T-helper 9 cell (primary cell): Measurements from ENCODE around the gene PIP4K2A.
"Not testable (repeated sequence)": the region's sequence is repeated elsewhere in the genome, so short reads cannot be mapped to it uniquely, and the experiment has no call there.

ENCODE experiments used
- DNase-seq: peaks from one replicate; pipeline ENCODE4 v3.0.0-alpha.2; 2020
- total RNA-seq, 2 donors: gene quantifications; one replicate each; lab custom pipeline; 2026; lab: John Stamatoyannopoulos, UW

The PIP4K2A gene
- 304 to 368 reads per million in 2 donors for total RNA-seq

- DNase-seq: peak; percentile 71
Measured at GRCh38 chr10:22714479-22715289, at the start of gene PIP4K2A. Gene PIP4K2A (minus strand): TSS chr10:22714578. CDS start chr10:22714326, 252 bp downstream.

GRCh38 chr10:22761569-22762220 is 47.3 kb upstream of the PIP4K2A start:
- DNase-seq: no peak

- no peak for DNase-seq
Measured at GRCh38 chr10:22760025-22760424, 45.6 kb upstream of the PIP4K2A start.

- no peak for DNase-seq
Measured at GRCh38 chr10:22758867-22759266, 44.5 kb upstream of the PIP4K2A start.

- no peak for DNase-seq
Measured at GRCh38 chr10:22754296-22754695, 39.9 kb upstream of the PIP4K2A start.

GRCh38 chr10:22753786-22754185 is 39.4 kb upstream of the PIP4K2A start:
- DNase-seq: no peak

GRCh38 chr10:22752272-22752889 is 38.0 kb upstream of the PIP4K2A start:
- no peak for DNase-seq

- no peak for DNase-seq
Measured at GRCh38 chr10:22750131-22750530, 35.8 kb upstream of the PIP4K2A start.

GRCh38 chr10:22744858-22745257 is 30.5 kb upstream of the PIP4K2A start:
- DNase-seq: not testable (repeated sequence)

- no peak for DNase-seq
Measured at GRCh38 chr10:22742678-22743077, 28.3 kb upstream of the PIP4K2A start.

GRCh38 chr10:22741631-22742030 is 27.3 kb upstream of the PIP4K2A start:
- not testable (repeated sequence) for DNase-seq

GRCh38 chr10:22740180-22740579 is 25.8 kb upstream of the PIP4K2A start:
- no peak for DNase-seq

- DNase-seq: no peak
Measured at GRCh38 chr10:22737587-22737986, 23.2 kb upstream of the PIP4K2A start.

GRCh38 chr10:22736134-22736533 is 21.8 kb upstream of the PIP4K2A start:
- DNase-seq: no peak

GRCh38 chr10:22733992-22734391 is 19.6 kb upstream of the PIP4K2A start:
- DNase-seq: no peak

- no peak for DNase-seq
Measured at GRCh38 chr10:22727663-22728062, 13.3 kb upstream of the PIP4K2A start.

GRCh38 chr10:22727112-22727511 is 12.7 kb upstream of the PIP4K2A start:
- no peak for DNase-seq

GRCh38 chr10:22724773-22725172 is 10.4 kb upstream of the PIP4K2A start:
- no peak for DNase-seq

- no peak for DNase-seq
Measured at GRCh38 chr10:22723783-22724182, 9.4 kb upstream of the PIP4K2A start.

GRCh38 chr10:22723343-22723779 is 9.0 kb upstream of the PIP4K2A start:
- no peak for DNase-seq

GRCh38 chr10:22722626-22723169 is 8.3 kb upstream of the PIP4K2A start:
- no peak for DNase-seq

- DNase-seq: no peak
Measured at GRCh38 chr10:22720667-22721066, 6.3 kb upstream of the PIP4K2A start.

- DNase-seq: no peak
Measured at GRCh38 chr10:22719406-22720042, 5.1 kb upstream of the PIP4K2A start.
